ENCODE data around the gene SPPL2B. TPM values are rescaled to one million over a fixed set of nuclear protein-coding genes. Genes with fewer than 3 reads are reported as not detected.
A peak's percentile ranks its signal among the peaks of the same experiment; 100 is the strongest.
"Not testable (repeated sequence)": the region's sequence is repeated elsewhere in the genome, so short reads cannot be mapped to it uniquely, and the experiment has no call there.

Gene SPPL2B
- total RNA-seq, 2 experiments from 2014 or later = 58.9 to 68.2 TPM

DNA sequence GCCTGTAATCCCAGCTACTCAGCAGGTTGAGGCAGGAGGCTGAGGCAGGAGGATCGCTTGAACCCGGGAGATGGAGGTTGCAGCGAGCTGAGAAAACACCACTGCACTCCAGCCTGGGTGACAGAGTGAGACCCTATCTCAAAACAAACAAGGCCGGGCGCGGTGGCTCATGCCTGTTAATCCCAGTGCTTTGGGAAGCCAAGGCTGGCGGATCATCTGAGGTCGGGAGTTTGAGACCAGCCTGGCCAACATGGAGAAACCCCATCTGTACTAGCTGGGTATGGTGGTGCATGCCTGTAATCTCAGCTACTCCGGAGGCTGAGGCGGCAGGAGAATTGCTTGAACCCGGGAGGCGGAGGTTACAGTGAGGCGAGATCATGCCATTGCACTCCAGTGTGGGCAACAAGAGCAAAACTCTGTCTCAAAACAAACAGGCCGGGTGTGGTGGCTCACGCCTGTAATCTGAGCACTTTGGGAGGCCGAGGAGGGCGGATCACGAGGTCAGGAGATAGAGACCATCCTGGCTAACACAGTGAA is 66.9 kb downstream of the SPPL2B start:
- Mint-ChIP-seq H3K4me1 (peaks cover 25% of the 10 kb centered on the region), H3K4me3 (peak overlapping the region; percentile 56), H3K27ac (peak overlapping the region; percentile 68)
- POLR2A ChIA-PET = interaction anchor here (1.4 kb wide), 1 partner anchor 157 kb away, joined by 6 read pairs; no protein-coding TSS in a partner anchor
- not testable (repeated sequence) for H3K36me3 Mint-ChIP-seq (ENCODE audit: low read depth); DNase-seq; H3K9me3 Mint-ChIP-seq; H3K27me3 Mint-ChIP-seq
- CTCF ChIA-PET = interaction anchor here (1.9 kb wide), 1 partner anchor 216 kb away, joined by 4 read pairs; no protein-coding TSS in a partner anchor

DNA sequence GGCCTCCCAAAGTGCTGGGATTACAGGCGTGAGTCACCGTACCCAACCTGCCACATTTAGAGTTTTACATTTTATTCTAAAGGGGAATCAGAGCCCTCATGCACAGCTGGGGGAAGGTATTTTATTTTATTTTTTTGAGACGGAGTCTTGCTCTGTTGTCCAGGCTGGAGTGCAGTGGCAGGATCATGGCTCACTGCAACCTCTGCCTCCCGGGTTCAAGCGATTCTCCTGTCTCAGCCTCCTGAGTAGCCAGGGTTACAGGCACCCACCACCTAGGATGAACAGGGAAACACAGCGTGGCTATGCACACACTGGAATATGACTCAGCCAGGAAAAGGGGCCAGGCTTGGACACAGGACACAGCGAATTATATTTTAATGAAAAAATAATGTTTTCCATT is 68.7 kb downstream of the SPPL2B start:
- H3K36me3 Mint-ChIP-seq (ENCODE audit: low read depth); H3K27ac Mint-ChIP-seq; DNase-seq; POLR2A ChIA-PET; H3K27me3 Mint-ChIP-seq; H3K4me3 Mint-ChIP-seq; H3K9me3 Mint-ChIP-seq: not testable (repeated sequence)
- CTCF ChIA-PET = interaction anchor here (1.0 kb wide), 1 partner anchor 239 kb away, joined by 3 read pairs; no protein-coding TSS in a partner anchor
- H3K4me1 Mint-ChIP-seq = peaks cover 23% of the 10 kb centered on the region

DNA sequence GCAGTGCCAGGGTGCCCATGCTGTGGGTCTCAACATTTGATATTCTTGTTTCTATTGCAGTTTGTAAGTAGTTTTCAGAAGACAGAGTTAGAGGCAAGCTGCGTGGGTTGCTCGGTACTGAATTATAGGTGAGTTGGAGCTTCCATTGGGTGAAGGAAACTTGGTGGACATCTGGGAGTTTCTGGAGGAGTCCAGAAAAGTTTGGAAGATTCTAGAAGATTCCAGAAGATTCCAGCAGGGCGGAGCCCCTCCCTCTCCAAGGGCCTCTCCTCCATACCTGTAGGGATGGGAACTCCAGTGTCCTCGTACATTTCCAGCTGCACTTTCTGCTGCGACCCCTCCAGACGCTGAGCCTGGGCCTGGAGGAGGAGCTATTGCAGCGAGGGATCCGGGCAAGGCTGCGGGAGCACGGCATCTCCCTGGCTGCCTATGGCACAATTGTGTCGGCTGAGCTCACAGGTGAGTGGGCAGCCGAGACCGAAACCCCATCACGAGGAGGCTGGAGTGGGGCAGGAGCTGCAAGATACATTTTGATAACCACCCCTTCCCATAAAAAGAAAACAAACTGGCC is 70.3 kb downstream of the SPPL2B start:
- H3K27ac Mint-ChIP-seq = no peak overlapping the region
- H3K36me3 Mint-ChIP-seq (ENCODE audit: low read depth) = no peaks in the 10 kb centered on the region
- no peaks in the 10 kb centered on the region for H3K27me3 Mint-ChIP-seq
- no peaks in the 10 kb centered on the region for H3K9me3 Mint-ChIP-seq
- DNase-seq = no peak
- H3K4me3 Mint-ChIP-seq = no peak overlapping the region
- ChIA-PET CTCF (no interaction called here), POLR2A (interaction anchor here (1.4 kb wide), 1 partner anchor 29 kb away, joined by 4 read pairs; the partner anchor contains the start of gene TIMM13)
- H3K4me1 Mint-ChIP-seq = peaks cover 12% of the 10 kb centered on the region

DNA sequence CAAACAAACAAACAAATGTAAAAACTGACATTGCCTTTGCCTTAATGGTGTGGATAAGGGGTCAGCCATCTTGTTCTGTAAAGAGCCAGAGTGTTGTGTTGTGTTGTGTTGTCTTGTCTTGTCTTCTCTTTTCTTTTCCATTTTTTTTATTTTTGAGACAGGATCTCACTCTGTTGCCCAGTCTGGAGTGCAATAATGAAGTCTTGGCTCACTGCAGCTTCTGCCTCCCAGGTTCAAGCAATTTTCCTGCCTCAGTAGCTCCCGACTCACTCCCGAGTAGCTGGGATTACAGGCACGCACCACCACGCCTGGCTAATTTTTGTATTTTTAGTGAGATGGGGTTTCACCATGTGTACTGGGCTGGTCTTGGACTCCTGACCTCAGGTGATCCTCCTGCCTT is 71.1 kb downstream of the SPPL2B start:
- H3K4me3 Mint-ChIP-seq = no peak overlapping the region
- no peaks in the 10 kb centered on the region for H3K9me3 Mint-ChIP-seq
- DNase-seq = no peak
- no peaks in the 10 kb centered on the region for H3K27me3 Mint-ChIP-seq
- ChIA-PET POLR2A (interaction anchor here (1.4 kb wide), 1 partner anchor 28 kb away, joined by 4 read pairs; the partner anchor contains the start of gene TIMM13), CTCF (no interaction called here)
- H3K4me1 Mint-ChIP-seq = peaks cover 5% of the 10 kb centered on the region
- H3K36me3 Mint-ChIP-seq (ENCODE audit: low read depth) = no peaks in the 10 kb centered on the region
- H3K27ac Mint-ChIP-seq = no peak overlapping the region

Other genes with a start within 250 kb of the SPPL2B start
- 100 to 1,000 TPM; 242 to 251 TPM for gene MOB3A, start 232.4 kb upstream of the SPPL2B start, total RNA-seq
- gene IZUMO4, start 231.8 kb upstream of the SPPL2B start, total RNA-seq = 10 to 100 TPM; 10.3 to 10.5 TPM
- 100 to 1,000 TPM; 104 to 105 TPM for gene AP3D1, start 177.1 kb upstream of the SPPL2B start, total RNA-seq
- 10 to 100 TPM; 55.7 to 57.1 TPM for gene DOT1L, start 164.8 kb upstream of the SPPL2B start, total RNA-seq
- 10 to 100 TPM; 58.3 to 60.4 TPM for gene PLEKHJ1, start 92.4 kb upstream of the SPPL2B start, total RNA-seq
- 100 to 1,000 TPM; 137 to 145 TPM for gene SF3A2, start 91.9 kb upstream of the SPPL2B start, total RNA-seq
- gene AMH, start 79.4 kb upstream of the SPPL2B start, total RNA-seq = 1 to 10 TPM; 4.6 to 7.6 TPM
- 1 to 10 TPM in 1 of 2 experiments, under 1 TPM in 1; 0.73 to 1.3 TPM for gene JSRP1, start 72.3 kb upstream of the SPPL2B start, total RNA-seq
- gene PEAK3, start 46.5 kb upstream of the SPPL2B start, total RNA-seq = under 1 TPM; 0.70 to 0.88 TPM
- under 1 TPM; 0.40 to 0.63 TPM for gene LINGO3, start 20.5 kb upstream of the SPPL2B start, total RNA-seq
- gene LSM7, start 98 bp upstream of the SPPL2B start, total RNA-seq = 100 to 1,000 TPM; 110 to 115 TPM
- not detected for gene TMPRSS9, start 31.6 kb downstream of the SPPL2B start, total RNA-seq
- 10 to 100 TPM; 44.5 to 47.4 TPM for gene TIMM13, start 98.9 kb downstream of the SPPL2B start, total RNA-seq
- gene LMNB2, start 128.3 kb downstream of the SPPL2B start, total RNA-seq = 10 to 100 TPM; 92.9 to 96.6 TPM
- gene GADD45B, start 147.4 kb downstream of the SPPL2B start, total RNA-seq = 10 to 100 TPM; 52.2 to 54.3 TPM

Measured in activated CD4-positive, alpha-beta memory T cell treated with anti-CD3 and anti-CD28 coated beads, Interleukin-2, amount 10 ng/mL, durations not matched to agents 7 days and 5 days (primary cell).